ENCODE data around the gene TOMM40L.
"Not testable (repeated sequence)": the region's sequence is repeated elsewhere in the genome, so short reads cannot be mapped to it uniquely, and the experiment has no call there.

DNA sequence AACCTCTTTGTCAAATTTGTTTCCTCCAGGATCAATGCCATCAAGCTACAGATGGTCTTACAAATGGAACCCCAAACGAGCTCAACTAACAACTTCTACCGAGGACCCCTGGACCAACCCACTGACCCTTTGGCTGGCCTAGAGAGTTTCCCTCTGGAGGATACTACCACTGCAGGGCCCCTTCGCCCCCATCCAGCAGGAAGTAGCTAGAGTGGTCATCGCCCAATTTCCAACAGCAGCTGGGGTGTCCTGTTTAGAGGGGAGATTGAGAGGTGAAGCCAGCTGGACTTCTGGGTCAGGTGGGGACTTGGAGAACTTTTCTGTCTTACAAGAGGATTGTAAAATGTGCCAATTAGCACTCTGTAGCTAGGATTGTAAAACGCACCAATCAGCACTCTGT lies 31.2 kb downstream of the TOMM40L start:
- TF ChIP-seq POLR2A (IDR thresholded peaks at IDR 0.05; ENCODE audit: low read depth); EP300 (IDR thresholded peaks at IDR 0.05): not testable (repeated sequence)
- TF ChIP-seq, protein P1, sequence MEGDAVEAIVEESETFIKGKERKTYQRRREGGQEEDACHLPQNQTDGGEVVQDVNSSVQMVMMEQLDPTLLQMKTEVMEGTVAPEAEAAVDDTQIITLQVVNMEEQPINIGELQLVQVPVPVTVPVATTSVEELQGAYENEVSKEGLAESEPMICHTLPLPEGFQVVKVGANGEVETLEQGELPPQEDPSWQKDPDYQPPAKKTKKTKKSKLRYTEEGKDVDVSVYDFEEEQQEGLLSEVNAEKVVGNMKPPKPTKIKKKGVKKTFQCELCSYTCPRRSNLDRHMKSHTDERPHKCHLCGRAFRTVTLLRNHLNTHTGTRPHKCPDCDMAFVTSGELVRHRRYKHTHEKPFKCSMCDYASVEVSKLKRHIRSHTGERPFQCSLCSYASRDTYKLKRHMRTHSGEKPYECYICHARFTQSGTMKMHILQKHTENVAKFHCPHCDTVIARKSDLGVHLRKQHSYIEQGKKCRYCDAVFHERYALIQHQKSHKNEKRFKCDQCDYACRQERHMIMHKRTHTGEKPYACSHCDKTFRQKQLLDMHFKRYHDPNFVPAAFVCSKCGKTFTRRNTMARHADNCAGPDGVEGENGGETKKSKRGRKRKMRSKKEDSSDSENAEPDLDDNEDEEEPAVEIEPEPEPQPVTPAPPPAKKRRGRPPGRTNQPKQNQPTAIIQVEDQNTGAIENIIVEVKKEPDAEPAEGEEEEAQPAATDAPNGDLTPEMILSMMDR (IDR thresholded peaks at IDR 0.05): not testable (repeated sequence)

All from esophagus muscularis mucosa (tissue), 4 donors.